Activated CD8-positive, alpha-beta memory T cell treated with anti-CD3 and anti-CD28 coated beads, Interleukin-2, amount 50 U/mL, for 1 hour (primary cell): ENCODE measurements around the gene KDM8.

Experiments used
- DNase-seq: peaks from one replicate; pipeline ENCODE4 v3.0.0-alpha.2; 2020; ENCODE audit errors: extremely low read depth

The KDM8 gene

DNA sequence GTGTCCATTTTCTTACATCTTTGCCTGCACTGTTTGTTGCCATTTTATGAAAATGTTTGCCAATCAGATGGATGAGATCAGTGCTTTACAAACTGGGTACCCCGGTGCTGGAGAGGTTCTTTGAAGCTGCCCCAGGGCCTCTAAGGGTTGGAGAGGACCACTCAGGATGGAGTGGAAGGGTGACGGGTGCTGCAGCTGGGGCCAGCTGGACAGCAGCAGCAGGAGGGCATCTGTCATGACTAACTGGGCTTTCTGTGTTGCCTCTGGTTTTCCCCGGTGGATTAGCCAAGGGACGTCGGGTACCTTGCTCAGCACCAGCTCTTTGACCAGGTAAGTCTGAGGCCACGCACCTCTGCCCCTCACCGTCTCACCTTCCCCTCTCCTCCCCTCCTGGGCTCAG lies 12.3 kb downstream of the KDM8 start:
- no peak for DNase-seq

DNA sequence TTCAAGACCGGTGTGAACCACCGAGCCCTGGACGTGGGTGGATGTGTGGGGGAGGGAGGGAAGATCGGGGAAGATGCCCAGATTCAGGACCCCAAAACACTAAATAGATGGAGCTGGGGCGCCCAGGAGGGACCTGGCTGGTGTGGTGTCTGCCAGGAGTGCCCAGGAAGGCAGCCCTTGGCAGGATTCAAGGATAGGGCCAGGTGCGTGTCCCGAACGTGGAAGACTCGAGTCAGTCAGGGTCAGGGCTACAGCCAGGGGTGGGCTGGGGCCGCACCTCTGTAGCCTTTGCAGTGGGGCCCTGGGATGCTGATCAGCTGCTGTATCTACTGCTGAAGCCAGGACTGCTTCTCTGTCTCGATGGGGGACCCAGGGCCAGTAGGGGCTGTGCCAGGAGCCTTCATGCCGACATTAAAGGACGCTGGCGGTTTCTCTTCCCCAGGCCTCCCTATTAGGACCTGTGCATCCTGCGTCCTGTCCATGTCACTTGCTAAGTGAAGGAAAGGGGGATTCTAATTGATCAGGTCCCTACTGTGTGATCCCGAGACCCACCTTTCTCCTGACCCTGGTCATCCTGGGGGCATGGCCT lies 13.1 kb downstream of the KDM8 start:
- no peak for DNase-seq

DNA sequence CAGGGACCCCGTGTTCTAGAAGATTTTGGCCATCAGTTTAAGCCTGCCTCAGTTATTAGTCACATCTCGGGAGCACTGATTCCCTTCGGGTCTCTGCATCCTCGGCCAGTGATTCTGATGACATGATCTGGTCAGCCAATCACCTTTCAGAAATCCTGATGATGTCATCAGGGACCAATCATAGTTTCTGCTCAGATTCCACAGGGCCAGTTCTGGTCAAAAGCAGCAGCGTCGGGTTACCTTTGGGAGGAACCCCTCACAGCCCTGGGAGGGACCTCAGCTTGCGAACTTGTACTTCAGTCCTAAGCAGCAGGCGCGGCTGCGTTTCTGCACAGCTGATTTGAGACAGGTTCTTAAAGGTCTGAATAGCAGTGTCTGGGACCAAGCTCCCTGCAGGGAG lies 13.9 kb downstream of the KDM8 start:
- DNase-seq: no peak

DNA sequence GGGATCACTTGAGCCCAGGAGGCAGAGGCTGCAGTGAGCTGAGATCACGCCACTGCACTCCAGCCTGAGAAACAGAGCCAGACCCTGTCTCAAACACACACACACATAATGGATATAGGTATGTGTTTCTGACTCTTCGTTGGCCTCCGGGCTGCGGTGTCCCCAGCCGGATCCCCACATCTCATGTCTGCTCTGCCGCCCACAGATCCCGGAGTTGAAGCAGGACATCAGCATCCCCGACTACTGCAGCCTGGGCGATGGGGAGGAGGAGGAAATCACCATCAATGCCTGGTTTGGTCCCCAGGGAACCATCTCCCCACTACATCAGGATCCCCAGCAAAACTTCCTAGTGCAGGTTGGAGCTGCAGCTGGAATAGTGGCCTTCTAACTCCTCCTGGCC lies 15.4 kb downstream of the KDM8 start:
- DNase-seq: no peak

DNA sequence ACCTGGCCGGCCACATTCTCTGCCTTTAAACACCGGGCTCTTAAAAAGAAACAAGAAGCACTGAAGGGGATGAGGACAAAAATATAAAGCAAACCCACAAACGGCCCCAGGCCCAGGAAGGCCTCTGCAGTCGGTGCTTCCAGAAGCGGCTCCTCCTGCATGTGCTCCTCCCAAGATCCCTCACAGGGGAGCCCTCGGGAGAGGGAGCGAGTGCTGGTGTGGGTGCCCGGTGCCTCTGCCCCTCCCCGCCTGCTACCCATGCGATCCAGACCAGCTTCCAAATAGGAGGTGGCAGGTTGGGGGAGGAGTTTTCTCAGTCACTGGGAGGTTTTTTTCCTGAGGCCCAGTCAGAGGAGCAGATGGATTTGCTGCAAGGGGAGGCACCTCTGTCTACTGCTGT lies 15.8 kb downstream of the KDM8 start:
- no peak for DNase-seq

DNA sequence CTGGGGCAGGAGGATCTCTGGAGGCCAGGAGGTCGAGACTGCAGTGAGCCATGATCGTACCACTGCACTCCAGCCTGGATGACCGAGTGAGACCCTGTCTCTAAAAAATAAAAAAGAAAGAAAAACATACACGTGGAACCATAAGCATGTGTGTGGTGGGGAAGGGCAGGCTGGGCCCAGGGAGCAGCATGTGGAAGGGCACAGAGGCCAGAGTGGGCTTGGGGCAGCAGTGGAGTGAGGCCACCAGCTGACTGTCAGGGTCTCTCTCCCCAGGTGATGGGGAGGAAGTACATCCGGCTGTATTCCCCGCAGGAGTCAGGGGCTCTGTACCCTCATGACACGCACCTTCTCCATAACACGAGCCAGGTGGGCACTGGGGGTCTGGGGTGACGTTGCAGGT lies 16.8 kb downstream of the KDM8 start:
- DNase-seq: no peak

DNA sequence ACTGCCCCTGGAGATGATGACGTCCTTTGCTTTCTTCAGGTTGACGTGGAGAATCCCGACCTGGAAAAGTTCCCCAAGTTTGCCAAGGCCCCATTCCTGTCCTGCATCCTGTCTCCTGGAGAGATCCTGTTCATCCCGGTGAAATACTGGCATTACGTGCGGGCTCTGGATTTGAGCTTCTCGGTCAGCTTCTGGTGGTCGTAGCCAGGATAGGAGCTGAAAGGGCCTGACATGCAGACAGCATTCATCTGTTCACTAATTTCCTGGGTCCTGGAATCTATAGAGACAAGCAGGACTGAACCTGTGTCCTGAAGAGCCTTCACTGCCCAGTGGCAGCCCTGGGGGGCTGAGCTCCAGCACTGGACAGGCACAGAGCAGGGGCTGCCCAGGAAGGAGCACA lies 17.2 kb downstream of the KDM8 start:
- no peak for DNase-seq

DNA sequence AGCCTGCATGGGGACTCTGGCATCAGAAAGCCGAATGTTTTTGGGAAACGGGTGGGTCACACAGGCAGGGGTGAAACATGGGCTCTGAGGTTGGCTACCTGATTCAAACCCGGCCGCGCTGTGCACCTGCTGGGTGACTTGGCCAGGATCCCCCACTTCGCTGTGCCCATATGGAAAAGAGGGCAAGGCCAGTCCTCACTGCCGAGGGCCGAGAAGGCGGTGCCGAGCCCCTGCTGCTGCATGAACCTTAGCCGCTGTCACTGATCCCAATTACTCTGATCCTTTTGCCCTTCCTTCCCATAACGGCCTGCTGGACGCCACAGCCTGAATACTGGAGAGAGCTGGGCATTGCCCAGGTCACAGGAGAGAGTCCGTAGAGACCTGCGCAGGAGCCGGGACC lies 17.7 kb downstream of the KDM8 start:
- no peak for DNase-seq

DNA sequence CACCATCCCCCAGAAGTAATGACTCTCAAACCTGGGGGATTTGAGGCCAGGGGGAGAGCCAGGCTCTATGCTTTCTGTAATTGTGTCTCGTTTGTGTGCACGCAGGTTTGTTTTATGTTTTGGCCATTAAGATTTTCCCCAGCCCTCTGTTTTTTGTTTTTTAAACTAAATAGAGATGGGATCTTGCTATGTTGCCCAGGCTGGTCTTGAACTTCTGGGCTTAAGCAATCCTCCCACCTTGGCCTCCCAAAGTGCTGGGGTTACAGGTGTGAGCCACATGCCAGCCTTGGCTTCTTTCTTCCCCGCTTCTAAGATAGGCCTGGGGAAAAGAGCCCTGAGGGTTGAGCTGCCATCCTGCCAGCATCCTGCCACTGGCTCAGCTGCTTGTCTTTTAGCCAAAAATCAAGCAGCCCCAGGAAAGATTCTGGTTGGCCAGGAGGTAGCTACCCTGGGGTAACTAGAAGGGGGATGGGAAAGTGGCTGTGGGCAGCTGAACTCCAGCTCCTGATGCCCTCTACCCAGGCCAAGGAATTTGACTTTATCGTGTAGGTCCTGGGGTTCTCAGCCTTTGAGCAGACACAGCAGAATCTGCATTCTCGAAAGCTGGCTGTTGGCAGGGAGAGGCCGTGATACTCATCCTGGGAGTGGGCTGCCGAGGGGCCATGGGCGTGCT lies 18.4 kb downstream of the KDM8 start:
- DNase-seq: no peak

DNA sequence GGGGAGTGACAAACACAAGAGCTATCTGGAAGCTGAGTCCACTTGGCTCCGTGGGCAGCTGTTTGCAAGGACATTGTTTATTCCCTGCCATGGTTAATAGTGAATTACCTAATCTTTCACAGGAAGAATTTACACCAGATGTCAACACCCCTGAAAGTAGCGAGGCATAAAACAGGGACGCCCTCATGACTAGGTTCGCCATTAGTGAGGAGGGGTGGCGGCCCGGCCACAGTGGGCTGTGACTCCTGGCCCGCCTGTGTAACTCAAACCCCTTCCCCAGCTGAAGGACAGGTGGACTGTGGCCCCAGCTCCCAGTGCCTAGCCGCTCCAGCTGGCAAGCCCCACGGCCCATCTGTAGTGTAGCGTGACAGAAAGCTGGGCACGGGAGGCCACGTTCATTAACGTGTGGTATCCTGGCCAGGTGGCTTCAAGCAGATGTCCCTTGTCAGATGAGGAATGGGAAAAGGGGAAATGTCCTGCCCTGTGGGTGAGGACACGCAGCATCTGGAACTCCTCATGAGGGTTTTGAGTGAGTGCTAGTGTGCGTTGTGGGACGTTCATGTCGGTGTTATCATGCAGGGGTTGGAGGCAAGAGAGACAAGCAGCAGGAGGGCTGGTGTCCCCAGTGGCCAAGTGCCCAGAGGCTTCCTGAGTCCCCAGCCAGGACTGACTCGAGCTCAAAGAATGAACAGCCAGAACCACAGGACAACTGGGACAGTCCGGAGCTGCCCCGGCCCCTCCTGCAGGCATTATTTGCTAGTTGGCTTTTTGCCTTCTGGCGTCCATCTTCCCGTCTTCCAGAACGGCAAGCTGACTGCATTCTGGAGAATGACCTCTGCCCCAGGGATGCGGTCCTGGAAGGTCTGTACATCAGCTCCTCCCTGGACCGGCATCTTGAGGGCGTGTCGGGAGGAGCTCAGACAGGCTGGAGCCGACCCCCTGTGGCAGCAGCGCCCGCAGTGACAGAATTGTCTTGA lies 19.2 kb downstream of the KDM8 start:
- DNase-seq: no peak

DNA sequence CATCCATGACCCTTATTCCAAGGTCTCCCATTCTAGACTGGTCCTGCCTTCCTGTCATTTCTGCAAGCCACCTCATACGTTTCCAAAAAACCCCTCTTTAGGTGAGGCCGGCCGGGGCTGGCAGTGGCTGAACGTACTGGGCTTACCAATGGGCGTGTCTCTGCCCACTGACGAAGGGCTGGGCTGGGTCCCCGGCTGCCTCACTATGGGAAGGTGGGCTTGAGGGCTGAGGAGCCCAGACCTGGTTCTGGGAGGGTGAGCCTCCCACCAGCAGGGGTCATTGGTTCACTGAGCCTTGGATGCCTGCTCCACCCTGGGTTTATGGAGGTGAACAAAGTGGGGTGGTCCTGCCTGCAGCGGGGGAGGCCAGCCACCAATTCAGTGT lies 19.9 kb downstream of the KDM8 start:
- DNase-seq: no peak

DNA sequence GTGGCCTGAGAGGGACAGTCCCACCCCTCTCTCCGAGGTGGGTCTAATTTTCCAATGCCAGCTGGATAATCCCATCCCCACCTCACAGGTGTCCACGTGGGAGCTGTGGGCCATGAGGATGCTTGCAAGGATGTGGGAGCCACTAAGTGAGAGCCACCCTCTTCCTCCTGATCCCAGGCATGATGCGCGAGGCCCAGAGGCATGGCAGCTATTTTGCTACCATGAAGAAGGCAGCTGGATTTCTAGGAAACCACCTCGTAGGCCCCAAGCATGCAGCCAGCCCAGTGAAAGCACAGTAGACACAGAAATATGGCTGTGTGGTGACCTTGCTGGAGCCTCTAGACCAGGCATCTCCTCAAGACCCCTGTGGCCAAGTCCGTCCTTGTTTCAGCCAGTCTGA lies 20.4 kb downstream of the KDM8 start:
- no peak for DNase-seq

DNA sequence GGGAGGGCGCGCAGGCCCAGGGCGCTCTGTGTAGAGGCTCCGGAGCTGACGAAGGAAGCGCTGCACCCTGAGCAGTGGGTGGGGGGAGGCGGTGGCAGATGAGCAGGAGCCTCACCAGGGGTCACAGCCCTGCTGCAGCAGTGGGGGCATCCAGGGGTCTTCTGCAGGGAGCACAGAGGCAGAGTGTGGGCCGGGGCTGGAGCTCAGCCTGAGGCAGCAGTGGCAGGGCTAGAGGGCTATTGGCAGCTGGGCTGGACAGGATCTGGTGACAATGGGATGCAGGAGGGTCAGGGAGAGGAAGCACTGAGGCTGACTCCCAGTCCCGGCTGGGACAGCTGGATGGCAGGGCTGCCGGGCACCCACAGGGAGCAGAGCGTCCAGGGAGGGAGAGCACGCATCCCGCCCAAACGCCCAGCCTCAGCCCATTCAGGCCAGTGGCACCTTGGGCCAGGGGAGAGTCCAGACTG lies 21.0 kb downstream of the KDM8 start:
- no peak for DNase-seq

DNA sequence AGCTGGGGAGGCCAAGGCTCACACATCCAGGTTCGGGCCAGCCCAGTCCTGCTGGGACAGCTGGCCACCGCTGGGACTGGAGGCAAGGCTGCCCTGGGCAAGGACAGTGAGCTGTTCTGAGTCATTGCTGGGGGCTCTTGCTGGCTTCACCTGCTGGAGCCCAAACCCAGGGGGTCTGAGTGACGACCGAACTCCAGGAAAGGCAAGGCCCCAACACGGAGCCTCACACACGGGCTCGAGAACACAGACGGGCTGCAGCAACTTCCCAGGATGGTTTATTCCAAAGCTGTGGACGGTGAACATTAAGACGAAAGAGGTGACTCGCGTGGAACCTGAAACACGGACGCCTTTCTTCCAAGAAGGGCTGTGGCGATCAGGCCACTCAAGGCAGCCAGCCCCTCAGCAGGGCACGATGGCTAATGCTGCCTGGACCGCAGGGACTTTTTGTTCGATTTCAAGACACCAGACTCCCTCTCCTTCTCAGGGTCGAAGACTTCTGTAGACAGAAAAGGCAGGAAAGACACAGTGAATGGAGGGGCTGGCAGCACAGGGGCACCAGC lies 21.5 kb downstream of the KDM8 start:
- no peak for DNase-seq

DNA sequence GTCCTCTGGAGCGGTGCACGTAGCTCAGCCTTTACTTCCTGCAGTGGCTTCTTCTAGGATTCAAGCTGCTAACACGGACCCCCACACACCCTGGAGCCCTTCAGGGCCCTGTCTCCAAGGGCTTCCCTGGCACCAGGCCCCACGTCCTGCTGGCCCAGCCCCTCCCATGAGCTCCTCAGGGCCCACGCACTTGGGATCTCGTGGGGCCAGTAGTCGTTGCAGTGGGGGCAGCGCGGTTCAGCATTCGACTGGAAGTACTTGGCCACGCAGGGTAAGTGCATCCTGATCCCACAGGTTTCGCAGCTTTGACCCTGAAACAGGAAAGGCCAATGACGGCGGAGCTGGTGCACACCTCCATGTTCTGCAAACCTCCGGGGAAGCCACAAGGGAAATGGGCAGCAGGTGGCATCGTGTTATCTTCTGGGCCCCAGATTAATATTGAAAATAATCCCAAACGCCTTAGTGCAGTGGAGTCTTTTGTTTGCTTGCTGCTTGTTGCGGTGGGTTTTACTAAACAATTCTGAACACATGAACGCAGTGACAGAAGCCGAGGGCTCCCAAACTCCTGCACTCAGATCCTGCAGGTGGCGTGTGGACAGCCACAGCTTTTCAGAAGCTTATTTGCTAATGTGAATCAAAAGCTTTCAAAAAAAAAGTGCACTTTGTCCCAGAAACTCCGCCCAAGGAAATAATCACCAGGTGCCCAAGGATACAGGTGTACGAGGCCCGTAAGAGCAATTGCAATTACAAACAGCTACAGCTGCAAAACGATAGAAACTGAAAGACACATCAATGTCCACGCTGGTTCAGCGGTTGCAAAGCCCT lies 22.4 kb downstream of the KDM8 start:
- no peak for DNase-seq

DNA sequence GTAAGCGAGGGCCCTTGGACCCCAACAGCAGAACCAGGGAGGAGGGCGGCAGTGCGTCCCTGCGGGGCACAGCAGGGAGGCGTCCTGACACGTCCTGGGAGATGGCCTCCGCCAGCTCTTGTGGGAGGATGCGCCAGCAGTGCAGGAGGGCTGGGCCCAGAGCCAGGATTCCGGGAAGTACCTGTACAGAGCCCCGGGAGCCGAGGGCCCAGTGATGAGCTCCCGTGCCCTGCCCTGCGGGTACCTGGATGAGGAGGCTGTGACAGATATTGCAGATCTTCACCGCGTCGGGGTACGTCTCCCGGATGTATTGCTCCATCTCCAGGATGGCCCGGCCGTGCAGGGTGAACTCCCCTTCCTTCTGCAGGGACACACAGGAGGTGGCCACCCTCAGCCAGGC lies 23.1 kb downstream of the KDM8 start:
- DNase-seq: no peak

DNA sequence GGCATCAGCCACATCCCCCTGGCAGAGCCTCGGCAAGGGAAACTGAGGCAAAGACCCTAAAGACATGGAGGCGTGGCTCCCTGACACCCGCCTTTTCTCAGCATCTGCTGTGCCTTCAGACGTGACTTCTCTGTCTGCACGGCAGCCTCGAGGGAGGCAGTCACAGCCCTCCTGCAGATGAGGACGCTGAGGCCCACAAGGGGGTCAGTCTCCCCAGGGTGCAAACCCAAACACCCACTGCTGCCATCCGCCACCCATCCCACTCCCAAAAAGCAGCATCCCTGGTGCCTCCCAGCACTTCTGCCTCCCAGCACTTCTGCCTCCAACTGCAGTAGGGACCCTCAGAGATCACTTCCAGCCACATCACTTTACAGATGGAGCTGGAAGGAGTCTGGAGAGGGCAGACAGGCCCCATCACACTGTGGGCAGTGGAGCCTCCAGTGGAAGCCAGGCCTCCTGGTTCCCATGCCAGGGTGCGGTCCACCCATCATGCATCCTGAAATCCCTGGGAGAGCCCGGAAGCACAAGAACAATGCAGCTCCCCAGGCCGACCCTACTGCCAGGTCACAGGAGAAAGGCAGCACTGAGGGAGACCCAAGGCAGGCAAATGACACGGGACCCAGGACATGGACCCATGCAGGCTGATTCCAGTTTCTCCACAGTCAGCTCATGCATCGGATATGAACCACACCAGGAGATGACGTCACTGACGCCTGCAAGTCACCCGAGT lies 23.8 kb downstream of the KDM8 start:
- DNase-seq: no peak

DNA sequence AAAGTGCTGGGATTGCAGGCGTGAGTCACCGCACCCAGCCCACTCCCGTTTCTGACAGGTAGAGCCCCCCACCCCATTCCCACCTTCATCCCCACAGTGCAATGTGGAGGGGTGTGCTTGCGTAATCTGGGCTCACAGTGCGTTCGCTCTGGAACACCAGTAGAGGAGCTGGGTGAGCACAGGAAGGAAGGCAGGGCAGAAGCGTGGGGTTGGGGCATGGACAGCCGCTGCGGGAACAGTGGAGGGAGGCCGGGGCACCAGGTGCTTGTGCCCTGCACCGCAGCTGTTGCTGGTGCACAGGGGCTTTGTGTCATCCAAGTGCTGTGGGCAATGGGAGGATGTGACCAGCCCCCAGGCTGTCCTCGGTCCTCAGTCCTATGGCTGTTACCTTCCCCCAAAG lies 24.7 kb downstream of the KDM8 start:
- DNase-seq: no peak

DNA sequence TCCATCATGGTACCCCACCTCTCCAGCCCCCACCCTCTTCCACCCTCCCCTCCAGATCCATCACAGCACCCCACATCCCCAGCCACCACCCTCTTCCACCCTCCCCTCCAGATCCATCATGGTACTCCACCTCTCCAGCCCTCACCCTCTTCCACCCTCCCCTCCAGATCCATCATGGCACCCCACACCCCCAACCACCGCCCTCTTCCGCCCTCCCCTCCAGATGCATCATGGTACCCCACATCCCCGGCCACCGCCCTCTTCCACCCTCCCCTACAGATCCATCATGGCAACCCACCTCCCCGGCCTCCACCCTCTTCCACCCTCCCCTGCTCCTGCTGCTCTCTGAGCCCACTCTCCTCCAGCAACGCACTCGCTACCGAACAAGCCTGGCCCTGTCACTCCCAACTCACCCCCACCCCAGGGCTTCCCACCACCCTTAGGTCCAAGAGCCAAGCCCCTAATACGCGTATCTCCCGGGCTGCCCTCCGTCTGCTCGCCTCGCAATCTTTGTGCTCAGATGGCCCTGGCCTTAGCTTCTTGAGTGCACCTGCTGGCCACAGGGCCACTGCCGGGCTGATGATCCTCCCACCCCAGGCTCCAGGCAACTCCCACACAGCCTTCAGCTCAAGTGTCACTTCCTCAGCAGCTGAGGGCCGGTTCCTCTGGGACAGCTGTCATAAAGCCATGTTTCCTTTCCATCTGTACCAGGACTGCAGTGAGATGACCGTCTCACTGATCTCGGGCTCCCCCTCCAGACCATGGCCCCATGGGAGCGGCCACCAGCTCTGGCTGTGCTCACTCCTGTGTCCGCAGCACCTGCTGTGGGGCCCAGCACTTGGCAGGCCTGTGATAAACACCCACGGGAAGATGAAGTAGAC lies 25.5 kb downstream of the KDM8 start:
- no peak for DNase-seq

DNA sequence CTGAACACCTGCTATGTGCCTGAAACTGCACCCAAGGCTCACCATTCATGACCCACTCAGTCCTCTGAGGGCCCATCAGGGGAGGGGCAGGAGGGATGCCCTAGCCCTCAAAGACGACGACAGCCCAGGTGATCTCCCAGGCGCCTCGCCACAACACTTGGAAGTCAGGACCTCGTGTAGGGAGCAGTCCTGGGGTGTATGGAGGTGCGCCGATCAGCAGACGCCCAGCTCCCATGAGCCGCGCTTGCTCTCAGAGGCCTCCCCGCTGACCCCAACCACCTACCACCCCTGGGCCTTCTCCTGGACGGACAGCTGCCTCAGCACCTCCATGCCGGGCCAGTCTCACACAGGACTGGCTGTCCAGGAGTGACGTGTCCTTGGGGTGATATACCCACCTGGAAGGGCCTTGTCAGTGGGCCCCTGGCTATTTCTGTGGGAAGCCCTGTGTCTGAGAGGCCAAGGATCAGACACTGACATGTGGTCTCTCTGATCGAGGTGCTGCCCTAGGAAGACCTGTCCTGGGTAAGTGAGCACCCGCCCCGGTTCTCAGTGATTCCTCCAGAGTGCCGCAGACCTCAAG lies 26.7 kb downstream of the KDM8 start:
- DNase-seq: no peak
